PC-9 (cell line): Measurements from ENCODE around the gene TRAM2.

Source experiments
- CTCF ChIP-seq: fragments of 200-600 bp; sonication (generic); conservative IDR thresholded peaks from 2 replicates; pipeline ENCODE4 v1.6.1; 2017; ENCODE audit warnings: mixed run types, antibody characterized with exemption, mild to moderate bottlenecking, moderate library complexity
- EZH2 ChIP-seq: fragments of 200-600 bp; sonication (generic); IDR thresholded peaks from 2 replicates; pipeline ENCODE4 v1.8.0; 2017; ENCODE audit warnings: antibody characterized with exemption, low read depth

- TF ChIP-seq CTCF = no peak
- TF ChIP-seq EZH2 = no peak
These were observed 18.4 kb downstream of the TRAM2 start for GRCh38 chr6:52558266-52559000.
